Transverse colon (tissue), 4 donors: ENCODE data around the gene DGLUCY. TPM values are rescaled to one million over a fixed set of nuclear protein-coding genes. Genes with fewer than 3 reads are reported as not detected.
"Not testable (repeated sequence)": the region's sequence is repeated elsewhere in the genome, so short reads cannot be mapped to it uniquely, and the experiment has no call there.

Experiments
- DNase-seq: peaks from one replicate; pipeline ENCODE4 v3.0.0-alpha.2; 2019
- H3K27ac ChIP-seq, 4 donors: fragments of 200-600 bp; sonication (generic); 2 replicates each; pipeline ENCODE4 v1.5.1; 2016 to 2018; ENCODE audit warnings: inconsistent platforms in 4 of 4
- H3K27me3 ChIP-seq: fragments of 200-600 bp; sonication (generic); 2 replicates; pipeline ENCODE4 v1.5.1; 2017; ENCODE audit warnings: inconsistent platforms
- H3K36me3 ChIP-seq, 4 donors: fragments of 200-600 bp; sonication (generic); 2 replicates each; pipeline ENCODE4 v1.5.1; 2017 to 2019; ENCODE audit warnings: inconsistent platforms in 4 of 4
- H3K4me1 ChIP-seq, 4 donors: fragments of 200-600 bp; sonication (generic); 2 replicates each; pipeline ENCODE4 v1.5.1; 2017 to 2020; ENCODE audit warnings: inconsistent platforms in 4 of 4
- H3K4me3 ChIP-seq, 4 donors: fragments of 200-600 bp; sonication (generic); 1 replicate in 1 of 4; 2 replicates in 3 of 4; pipeline versions ENCODE4 v1.5.1 to v1.6.1; 2017 to 2019; ENCODE audit warnings: inconsistent platforms in 4 of 4
- H3K9me3 ChIP-seq, 2 donors: fragments of 200-600 bp; sonication (generic); 2 replicates each; pipeline ENCODE4 v1.5.1; 2017 to 2019; ENCODE audit warnings: inconsistent platforms in 2 of 2
- EP300 ChIP-seq: sonication (generic); formaldehyde crosslinking; IDR thresholded peaks from one replicate; pipeline ENCODE4 v1.6.1; 2017; ENCODE audit warnings: antibody characterized with exemption, low read depth
- POLR2A ChIP-seq: fragments of 450-650 bp; IDR thresholded peaks from one replicate; pipeline ENCODE4 v1.6.1; 2016; ENCODE audit warnings: antibody characterized with exemption, mild to moderate bottlenecking, moderate library complexity
- POLR2AphosphoS5 ChIP-seq, 3 donors: sonication (generic); formaldehyde crosslinking; IDR thresholded peaks; one replicate each; pipeline ENCODE4 v1.6.1; 2016; ENCODE audit warnings: antibody characterized with exemption in 3 of 3
- WGBS, 2 donors: methylation state at CpG; one replicate each; pipeline ENCODE4 v1.1.5; 2018; ENCODE audit warnings: low coverage in 1 of 2; 5-methylcytosine and 5-hydroxymethylcytosine counted together
- in situ Hi-C, 4 donors: fragments of 200-750 bp; cut with MboI; loops; one replicate each; pipeline versions ENCODE4 v1.15.0 to v1.15.1; 2017; ENCODE audit warnings: low sequenced_read_pairs in 3 of 4, low pct_ligation_motif_present in 1 of 4, low pct_unique_long_range_greater_than_20kb in 1 of 4
- intact Hi-C: fragments of 100-400 bp; cut with DNase I; formaldehyde crosslinking; loops from one replicate; pipeline ENCODE4 v1.15.1; 2023; ENCODE audit warnings: low total_unique reads
- total RNA-seq, 4 donors: library from RNA; depleted of rRNA; stranded (reverse); fragments of >200 nt; gene quantifications; one replicate each; pipeline ENCODE4 v1.1.0, GENCODE V29; 2016
- TF ChIP-seq, protein P1 (sequence below), 5 experiments: fragments of 200-600 bp in 3 of 5; fragments of 450-650 bp in 2 of 5; sonication (generic) in 3 of 5; IDR thresholded peaks; 1 replicate in 2 of 5; 2 replicates in 3 of 5; pipeline ENCODE4 v1.5.1; 2016 to 2017; ENCODE audit warnings: antibody characterized with exemption in 5 of 5, inconsistent platforms in 3 of 5, mild to moderate bottlenecking in 2 of 5, moderate library complexity in 1 of 5

Gene DGLUCY
- total RNA-seq, 4 donors from 2014 or later = 62.1 to 229 (median 102) TPM

DNA sequence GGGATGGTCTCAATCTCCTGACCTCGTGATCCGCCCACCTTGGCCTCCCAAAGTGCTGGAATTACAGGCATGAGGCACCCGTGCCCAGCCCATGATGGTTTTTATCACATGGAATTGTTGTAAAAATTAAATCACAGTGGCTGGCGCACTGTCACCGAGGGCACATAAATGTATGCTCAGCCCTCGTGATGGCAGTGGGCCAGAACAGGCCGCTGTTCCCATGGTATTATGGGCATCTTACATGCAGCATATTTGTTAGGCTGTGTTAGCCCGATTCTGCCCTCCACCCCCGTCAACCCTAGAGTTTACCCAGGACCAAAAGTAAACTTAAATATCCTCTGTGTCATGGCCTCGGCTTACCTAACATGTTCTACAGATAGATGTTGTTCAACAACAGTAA lies 82.0 kb downstream of the DGLUCY start:
- no peaks in the 10 kb centered on the region for H3K9me3 ChIP-seq
- no peak overlapping the region for H3K27ac ChIP-seq
- no peaks in the 10 kb centered on the region for H3K4me1 ChIP-seq
- WGBS, 2 donors = 97 to 100% methylated on average over 3 to 10 of the region's 10 CpGs
- in situ Hi-C loops (no loop called here), intact Hi-C loops (no loop called here)
- no peak for DNase-seq
- TF ChIP-seq, protein P1, sequence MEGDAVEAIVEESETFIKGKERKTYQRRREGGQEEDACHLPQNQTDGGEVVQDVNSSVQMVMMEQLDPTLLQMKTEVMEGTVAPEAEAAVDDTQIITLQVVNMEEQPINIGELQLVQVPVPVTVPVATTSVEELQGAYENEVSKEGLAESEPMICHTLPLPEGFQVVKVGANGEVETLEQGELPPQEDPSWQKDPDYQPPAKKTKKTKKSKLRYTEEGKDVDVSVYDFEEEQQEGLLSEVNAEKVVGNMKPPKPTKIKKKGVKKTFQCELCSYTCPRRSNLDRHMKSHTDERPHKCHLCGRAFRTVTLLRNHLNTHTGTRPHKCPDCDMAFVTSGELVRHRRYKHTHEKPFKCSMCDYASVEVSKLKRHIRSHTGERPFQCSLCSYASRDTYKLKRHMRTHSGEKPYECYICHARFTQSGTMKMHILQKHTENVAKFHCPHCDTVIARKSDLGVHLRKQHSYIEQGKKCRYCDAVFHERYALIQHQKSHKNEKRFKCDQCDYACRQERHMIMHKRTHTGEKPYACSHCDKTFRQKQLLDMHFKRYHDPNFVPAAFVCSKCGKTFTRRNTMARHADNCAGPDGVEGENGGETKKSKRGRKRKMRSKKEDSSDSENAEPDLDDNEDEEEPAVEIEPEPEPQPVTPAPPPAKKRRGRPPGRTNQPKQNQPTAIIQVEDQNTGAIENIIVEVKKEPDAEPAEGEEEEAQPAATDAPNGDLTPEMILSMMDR (IDR thresholded peaks at IDR 0.05) = no peak
- TF ChIP-seq POLR2A (no peak), POLR2AphosphoS5 (IDR thresholded peaks at IDR 0.05) (no peak), EP300 (no peak)
- peaks cover 0 to 55% (median 30%) of the 10 kb centered on the region in 4 donors for H3K36me3 ChIP-seq
- H3K27me3 ChIP-seq = no peaks in the 10 kb centered on the region
- no peak overlapping the region for H3K4me3 ChIP-seq

DNA sequence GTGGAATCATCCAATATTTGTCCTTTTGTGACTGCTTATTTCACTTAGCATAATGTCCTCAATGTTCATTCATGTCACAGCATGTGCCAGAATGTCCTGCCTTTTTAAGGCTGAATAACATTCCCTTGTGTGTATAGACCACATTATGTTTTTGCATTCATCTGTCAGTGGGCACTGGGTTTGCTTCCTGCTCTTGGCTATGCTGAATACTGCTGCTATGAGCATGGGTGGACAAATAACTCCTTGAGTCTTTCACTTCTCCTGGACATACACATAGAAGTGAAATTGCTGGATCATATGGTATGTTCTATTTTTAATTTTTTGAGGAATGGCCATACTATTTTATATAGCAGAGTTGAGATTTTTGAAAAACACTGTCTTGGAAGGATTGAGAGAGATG lies 83.8 kb downstream of the DGLUCY start:
- H3K9me3 ChIP-seq = no peaks in the 10 kb centered on the region
- TF ChIP-seq, protein P1 (IDR thresholded peaks at IDR 0.05) = no peak
- TF ChIP-seq POLR2A = no peak
- no peak for TF ChIP-seq EP300
- TF ChIP-seq POLR2AphosphoS5 (IDR thresholded peaks at IDR 0.05) = no peak
- no peak overlapping the region for H3K27ac ChIP-seq
- H3K4me1 ChIP-seq = peaks cover 0 to 5% (median 0%) of the 10 kb centered on the region in 4 donors
- intact Hi-C loops (no loop called here), in situ Hi-C loops (no loop called here)
- no peak for DNase-seq
- peaks cover 0 to 64% (median 34%) of the 10 kb centered on the region in 4 donors for H3K36me3 ChIP-seq
- H3K27me3 ChIP-seq = no peaks in the 10 kb centered on the region
- H3K4me3 ChIP-seq = no peak overlapping the region

DNA sequence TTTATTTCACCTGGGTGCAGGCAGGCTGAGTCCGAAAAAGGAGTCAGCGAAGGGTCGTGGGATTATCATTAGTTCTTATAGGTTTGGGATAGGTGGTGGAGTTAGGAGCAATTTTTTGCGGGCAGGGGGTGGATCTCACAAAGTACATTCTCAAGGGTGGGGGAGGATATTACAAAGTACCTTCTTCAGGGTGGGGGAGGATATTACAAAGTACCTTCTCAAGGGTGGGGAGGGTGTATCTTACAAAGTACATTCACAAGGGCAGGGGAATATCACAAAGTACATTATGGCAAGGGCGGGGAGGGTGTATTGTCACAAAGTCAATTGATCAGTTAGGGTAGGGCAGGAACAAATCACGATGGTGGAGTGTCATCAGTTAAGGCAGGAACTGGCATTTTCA lies 86.9 kb downstream of the DGLUCY start:
- H3K4me1 ChIP-seq, H3K27ac ChIP-seq, in situ Hi-C loops, H3K9me3 ChIP-seq, H3K27me3 ChIP-seq, DNase-seq, intact Hi-C loops, H3K4me3 ChIP-seq: not testable (repeated sequence)
- H3K36me3 ChIP-seq = peaks cover 0 to 91% (median 44%) of the 10 kb centered on the region in 4 donors
- 93 to 97% methylated on average over 4 to 6 of the region's 6 CpGs for WGBS, 2 donors

DNA sequence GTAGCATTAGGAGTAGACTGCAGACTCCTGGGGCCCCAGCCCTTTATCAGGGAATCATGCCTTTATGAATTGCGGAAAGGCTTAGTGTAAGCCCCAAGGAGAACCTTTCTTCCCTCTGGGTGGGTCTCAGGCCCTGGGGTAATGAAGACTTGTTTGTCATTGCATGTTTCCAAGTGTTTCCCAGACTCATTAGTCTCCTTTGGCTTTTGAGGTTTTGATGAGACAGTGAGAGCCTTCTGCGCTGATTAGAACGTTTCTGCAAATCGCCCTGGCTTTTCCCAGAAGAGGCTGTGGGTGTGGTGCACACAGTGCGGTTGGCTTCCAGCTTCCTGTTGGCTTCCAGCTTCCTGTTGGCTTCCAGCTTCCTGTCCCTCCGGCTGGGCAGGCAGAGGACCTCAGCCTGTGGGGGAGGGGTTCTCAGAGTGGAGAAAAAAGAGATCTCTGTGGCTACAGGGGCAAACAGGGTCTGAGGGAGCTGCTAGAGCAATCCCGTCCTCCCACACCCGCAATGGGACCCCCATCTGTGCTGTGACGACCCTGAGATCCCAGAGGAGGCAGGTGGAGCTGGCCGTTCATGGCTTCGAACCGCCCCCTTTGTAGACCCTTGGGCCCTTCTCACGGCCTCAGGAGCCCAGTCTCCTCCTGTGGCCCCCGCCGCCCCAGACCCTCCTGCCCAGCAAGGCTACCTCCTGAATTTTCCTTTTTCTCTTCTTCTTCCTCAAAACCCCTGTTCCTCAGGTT lies 88.5 kb downstream of the DGLUCY start:
- WGBS, 2 donors = 73% methylated on average over 15 of the region's 15 CpGs; no CpG with 5 or more reads in 1 of the 2 donors
- no peak for TF ChIP-seq POLR2A
- no peak for TF ChIP-seq EP300
- TF ChIP-seq, protein P1 (IDR thresholded peaks at IDR 0.05) = no peak
- Histone ChIP-seq H3K27ac (no peak overlapping the region), H3K27me3 (no peaks in the 10 kb centered on the region), H3K9me3 (no peaks in the 10 kb centered on the region), H3K4me1 (peaks cover 0 to 5% (median 0%) of the 10 kb centered on the region in 4 donors), H3K4me3 (no peak overlapping the region), H3K36me3 (peaks cover 0 to 86% (median 43%) of the 10 kb centered on the region in 4 donors)
- no peak for DNase-seq
- intact Hi-C loops (no loop called here), in situ Hi-C loops (no loop called here)

DNA sequence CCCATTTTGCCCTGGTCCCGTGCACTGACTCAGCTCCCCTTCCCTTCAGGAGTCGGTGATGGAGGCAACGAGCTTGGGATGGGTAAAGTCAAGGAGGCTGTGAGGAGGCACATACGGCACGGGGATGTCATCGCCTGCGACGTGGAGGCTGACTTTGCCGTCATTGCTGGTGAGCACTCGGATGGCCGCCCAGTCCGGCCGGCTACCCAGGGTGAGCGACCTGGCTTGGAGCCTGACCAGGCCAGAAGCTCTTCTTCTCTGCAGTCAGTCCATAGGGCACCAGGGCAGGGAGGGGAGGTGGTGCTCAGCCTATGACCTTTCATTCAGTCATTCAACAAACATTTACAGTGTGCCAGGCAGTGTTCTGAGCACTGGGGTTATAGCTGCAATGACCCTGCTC lies 90.8 kb downstream of the DGLUCY start:
- in situ Hi-C loops (no loop called here), intact Hi-C loops (no loop called here)
- Histone ChIP-seq H3K4me3 (no peak overlapping the region), H3K27me3 (no peaks in the 10 kb centered on the region), H3K27ac (no peak overlapping the region), H3K36me3 (peaks cover 0 to 85% (median 38%) of the 10 kb centered on the region in 4 donors), H3K9me3 (no peaks in the 10 kb centered on the region), H3K4me1 (peaks cover 0 to 5% (median 0%) of the 10 kb centered on the region in 4 donors)
- WGBS, 2 donors = 93% methylated on average over 14 of the region's 14 CpGs; no CpG with 5 or more reads in 1 of the 2 donors
- TF ChIP-seq EP300 = no peak
- TF ChIP-seq, protein P1 (IDR thresholded peaks at IDR 0.05) = no peak
- TF ChIP-seq POLR2AphosphoS5 (IDR thresholded peaks at IDR 0.05) = no peak
- no peak for DNase-seq
